Measurements from ENCODE around the gene RASGRF2.
A peak's percentile ranks its signal among the peaks of the same experiment; 100 is the strongest.

The RASGRF2 gene

GRCh38 chr5:81203729-81204128, 243.6 kb downstream of the RASGRF2 start:
- DNase-seq (ENCODE audit: low read depth, low spot score) = no peak

- DNase-seq (ENCODE audit: low read depth, low spot score) = no peak
These were observed 244.0 kb downstream of the RASGRF2 start for GRCh38 chr5:81204205-81204604.

GRCh38 chr5:81205058-81205457, 244.9 kb downstream of the RASGRF2 start:
- no peak for DNase-seq (ENCODE audit: low read depth, low spot score)

- no peak for DNase-seq (ENCODE audit: low read depth, low spot score)
These were observed 246.8 kb downstream of the RASGRF2 start for GRCh38 chr5:81207009-81207408.

GRCh38 chr5:81208904-81209303, 248.7 kb downstream of the RASGRF2 start:
- DNase-seq (ENCODE audit: low read depth, low spot score) = no peak

- no peak for DNase-seq (ENCODE audit: low read depth, low spot score)
These were observed 249.2 kb downstream of the RASGRF2 start for GRCh38 chr5:81209386-81209785.

- DNase-seq (ENCODE audit: low read depth, low spot score) = no peak
These were observed 249.8 kb downstream of the RASGRF2 start for GRCh38 chr5:81209869-81210493.

- no peak for DNase-seq (ENCODE audit: low read depth, low spot score)
These were observed 252.1 kb downstream of the RASGRF2 start for GRCh38 chr5:81212211-81212751.

- no peak for DNase-seq (ENCODE audit: low read depth, low spot score)
These were observed 252.9 kb downstream of the RASGRF2 start for GRCh38 chr5:81213070-81213469.

GRCh38 chr5:81214848-81215247, 254.7 kb downstream of the RASGRF2 start:
- no peak for DNase-seq (ENCODE audit: low read depth, low spot score)

GRCh38 chr5:81216152-81216551, 256.0 kb downstream of the RASGRF2 start:
- no peak for DNase-seq (ENCODE audit: low read depth, low spot score)

- DNase-seq (ENCODE audit: low read depth, low spot score) = no peak
These were observed 259.2 kb downstream of the RASGRF2 start for GRCh38 chr5:81219389-81219788.

- DNase-seq (ENCODE audit: low read depth, low spot score) = no peak
These were observed 262.1 kb downstream of the RASGRF2 start for GRCh38 chr5:81222285-81222684.

- no peak for DNase-seq (ENCODE audit: low read depth, low spot score)
These were observed 265.3 kb downstream of the RASGRF2 start for GRCh38 chr5:81225463-81225862.

- DNase-seq (ENCODE audit: low read depth, low spot score) = no peak
These were observed 266.1 kb downstream of the RASGRF2 start for GRCh38 chr5:81226286-81226685.

GRCh38 chr5:81226949-81227348, 266.8 kb downstream of the RASGRF2 start:
- DNase-seq (ENCODE audit: low read depth, low spot score) = no peak

GRCh38 chr5:81228084-81228483, 267.9 kb downstream of the RASGRF2 start:
- DNase-seq (ENCODE audit: low read depth, low spot score) = no peak

- DNase-seq (ENCODE audit: low read depth, low spot score) = no peak
These were observed 270.3 kb downstream of the RASGRF2 start for GRCh38 chr5:81230416-81230815.

GRCh38 chr5:81232464-81233079, 272.4 kb downstream of the RASGRF2 start:
- DNase-seq (ENCODE audit: low read depth, low spot score) = no peak

- peak; percentile 68 for DNase-seq (ENCODE audit: low read depth, low spot score)
These were observed 273.0 kb downstream of the RASGRF2 start, which contains the start of gene CKMT2 for GRCh38 chr5:81233080-81233634. CKMT2 (plus strand) TSS chr5:81233322; CDS start chr5:81251133, 17,811 bp downstream.

GRCh38 chr5:81234299-81234698, 274.1 kb downstream of the RASGRF2 start:
- no peak for DNase-seq (ENCODE audit: low read depth, low spot score)

- DNase-seq (ENCODE audit: low read depth, low spot score) = no peak
These were observed 274.6 kb downstream of the RASGRF2 start for GRCh38 chr5:81234801-81235200.

Measured in astrocyte of the hippocampus (primary cell).